Mesendoderm (in vitro differentiated cells): Measurements from ENCODE around the gene TUBB6. TPM values are rescaled to one million over a fixed set of nuclear protein-coding genes. Genes with fewer than 3 reads are reported as not detected.

ENCODE experiments used
- DNase-seq: peaks from one replicate; pipeline ENCODE4 v3.0.0; 2013
- H2AK5ac ChIP-seq: 2 replicates; pipeline ENCODE4 v1.6.1; 2013; ENCODE audit warnings: low read length, inconsistent platforms
- H2BK120ac ChIP-seq: 2 replicates; pipeline ENCODE4 v1.6.1; 2013; ENCODE audit warnings: low read depth, mild to moderate bottlenecking, low read length, moderate library complexity, mixed read lengths
- H2BK15ac ChIP-seq: replicated peaks from 2 replicates; pipeline ENCODE4 v1.6.1; 2013; ENCODE audit warnings: low read depth, mild to moderate bottlenecking, moderate library complexity
- H2BK5ac ChIP-seq: 2 replicates; pipeline ENCODE4 v1.6.1; 2013; ENCODE audit warnings: low read length, inconsistent platforms
- H3K18ac ChIP-seq: 2 replicates; pipeline ENCODE4 v1.6.1; 2013; ENCODE audit warnings: mild to moderate bottlenecking, low read length, mixed read lengths
- H3K23ac ChIP-seq: one replicate; pipeline ENCODE4 v1.6.1; 2013; ENCODE audit warnings: low read length
- H3K27ac ChIP-seq: 2 replicates; pipeline ENCODE4 v1.5.1; 2013; ENCODE audit warnings: low read depth, mild to moderate bottlenecking, inconsistent platforms, low read length, moderate library complexity
- H3K27me3 ChIP-seq: 2 replicates; pipeline ENCODE4 v1.6.1; 2013; ENCODE audit warnings: low read length, control low read depth, mild to moderate bottlenecking, inconsistent platforms; ENCODE audit not compliant: insufficient read depth, poor library complexity
- H3K36me3 ChIP-seq: 2 replicates; pipeline ENCODE4 v1.6.1; 2013; ENCODE audit warnings: low read length, inconsistent platforms; ENCODE audit not compliant: control insufficient read depth, insufficient read depth
- H3K4ac ChIP-seq: one replicate; pipeline ENCODE4 v1.6.1; 2013; ENCODE audit warnings: low read depth, mild to moderate bottlenecking, low read length, moderate library complexity
- H3K4me1 ChIP-seq: 2 replicates; pipeline ENCODE4 v1.6.1; 2013; ENCODE audit warnings: low read depth, low read length, inconsistent platforms; ENCODE audit not compliant: control insufficient read depth
- H3K4me2 ChIP-seq: 2 replicates; pipeline ENCODE4 v1.6.1; 2013; ENCODE audit warnings: low read length
- H3K4me3 ChIP-seq: 2 replicates; pipeline ENCODE4 v1.5.1; 2013; ENCODE audit warnings: mild to moderate bottlenecking, low read length
- H3K56ac ChIP-seq: one replicate; pipeline ENCODE4 v1.6.1; 2013; ENCODE audit warnings: low read length
- H3K79me1 ChIP-seq: 2 replicates; pipeline ENCODE4 v1.6.1; 2013; ENCODE audit warnings: low read length, inconsistent platforms
- H3K79me2 ChIP-seq: 2 replicates; pipeline ENCODE4 v1.6.1; 2013; ENCODE audit warnings: mild to moderate bottlenecking, low read length; ENCODE audit not compliant: control insufficient read depth, insufficient read depth
- H3K9ac ChIP-seq: 2 replicates; pipeline ENCODE4 v1.6.1; 2013; ENCODE audit warnings: low read length, inconsistent platforms
- H4K5ac ChIP-seq: one replicate; pipeline ENCODE4 v1.6.1; 2013; ENCODE audit warnings: low read length
- H4K8ac ChIP-seq: one replicate; pipeline ENCODE4 v1.6.1; 2013; ENCODE audit warnings: low read depth, mild to moderate bottlenecking, control low read depth, low read length, moderate library complexity
- WGBS: extraction: QIAGEN DNeasy Blood & Tissue Kit; methylation state at CpG from one replicate; pipeline ENCODE4 v1.1.7; 2013; ENCODE audit warnings: low lambda C conversion rate, missing lambda C conversion rate; ENCODE audit not compliant: insufficient coverage; ENCODE audit errors: extremely low coverage; 5-methylcytosine and 5-hydroxymethylcytosine counted together
- polyA plus RNA-seq, 2 experiments: library from polyadenylated mRNA; stranded (reverse); fragments of 200-250 nt; gene quantifications; one replicate each; pipeline ENCODE4 v1.2.3, GENCODE V29; 2013

TUBB6 gene
- 142 TPM for polyA plus RNA-seq (2013, experiment 1 of 2)
- 147 TPM for polyA plus RNA-seq (2013, experiment 2 of 2)

DNA sequence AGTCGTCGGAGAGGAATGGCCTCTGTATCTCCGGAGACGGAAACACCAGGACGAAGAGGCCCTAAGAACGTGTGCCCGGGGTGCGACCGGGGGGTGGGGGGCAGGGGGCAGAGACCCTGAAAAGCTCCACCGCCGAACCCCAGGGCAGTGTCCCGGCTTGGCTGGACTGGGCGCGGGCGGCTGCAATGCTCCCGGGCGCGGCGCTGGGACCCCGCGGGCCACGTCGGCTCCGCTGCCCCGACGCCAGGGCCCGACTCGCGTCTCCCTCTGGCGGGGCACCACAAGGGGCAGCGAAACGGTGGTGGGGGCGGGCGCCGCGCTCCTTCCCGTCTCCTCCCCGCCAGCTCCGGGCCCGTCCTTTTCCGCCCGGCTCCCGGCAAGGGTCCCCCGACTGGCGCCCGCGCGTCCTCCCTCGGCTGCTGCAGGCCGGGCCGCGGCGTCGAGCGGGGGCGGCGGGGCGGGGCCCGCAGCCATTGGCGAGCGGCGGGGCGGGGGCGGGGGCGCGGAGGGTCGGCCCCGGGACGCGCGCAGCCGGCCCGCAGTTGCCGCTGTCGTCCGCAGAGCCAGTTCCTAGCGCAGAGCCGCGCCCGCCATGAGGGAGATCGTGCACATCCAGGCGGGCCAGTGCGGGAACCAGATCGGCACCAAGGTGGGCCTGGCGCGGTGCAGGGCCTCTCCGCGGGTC lies at the start of gene TUBB6:
TUBB6 (plus strand) TSS at position 541 of the 685 bp plus-strand sequence; CDS start at position 593, 52 bp downstream.
- no CpG with 5 or more reads among the region's 88 CpGs for WGBS
- peak; percentile 80 for DNase-seq

DNA sequence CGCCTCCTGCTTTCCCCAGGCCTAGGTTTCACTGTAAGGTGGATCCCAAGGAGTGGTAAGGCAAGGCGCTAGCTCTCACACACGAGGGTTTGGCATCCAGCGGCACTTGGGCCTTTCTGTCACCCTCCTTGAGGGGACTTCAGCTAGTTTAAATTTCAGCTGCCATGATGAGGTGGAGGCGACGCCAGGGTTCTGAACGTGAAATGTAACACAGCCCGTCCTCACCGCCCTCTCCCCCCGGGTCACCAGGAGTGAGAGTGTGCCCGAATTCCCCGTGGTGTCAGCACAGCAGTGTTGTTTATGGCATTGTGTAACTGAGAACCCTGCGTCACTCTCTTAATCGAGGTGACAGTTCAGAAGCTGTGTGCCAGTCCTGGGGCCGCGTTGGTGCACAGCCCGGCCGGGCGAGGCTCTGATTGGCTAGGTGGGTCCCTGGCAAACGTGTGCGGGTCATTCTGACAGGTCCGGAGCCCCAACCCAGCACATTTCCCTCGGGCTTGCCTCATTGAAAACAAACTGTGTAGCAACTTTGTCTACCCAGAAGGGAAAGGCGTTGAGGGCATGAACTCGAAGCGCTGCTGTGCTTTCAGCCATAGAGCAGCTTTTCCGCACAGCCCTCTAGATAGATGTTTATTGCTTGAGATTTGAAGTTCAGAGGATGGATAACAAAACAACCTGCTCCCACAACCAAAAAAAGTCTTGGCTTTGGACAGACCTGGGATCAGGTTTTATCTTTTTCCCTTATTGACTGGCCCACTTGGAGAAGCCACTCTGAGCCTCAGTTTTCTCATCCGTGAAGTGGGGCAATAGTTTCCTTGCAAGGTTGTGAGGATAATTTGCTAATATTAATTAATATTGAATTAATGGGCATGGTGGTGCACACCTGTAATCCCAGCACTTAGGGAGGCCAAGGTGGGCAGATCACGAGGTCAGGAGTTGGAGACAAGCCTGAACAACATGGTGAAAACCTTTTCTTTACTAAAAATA lies 49.0 kb upstream of the TUBB6 start:
- H2BK5ac ChIP-seq: no peak overlapping the region
- no peak for DNase-seq
- no peak overlapping the region for H4K5ac ChIP-seq
- H3K79me2 ChIP-seq: no peaks in the 10 kb centered on the region
- H2BK15ac ChIP-seq: no peak overlapping the region
- H3K9ac ChIP-seq: no peak overlapping the region
- no peak overlapping the region for H3K23ac ChIP-seq
- no peak overlapping the region for H3K4me2 ChIP-seq
- no peaks in the 10 kb centered on the region for H3K4me1 ChIP-seq
- no peak overlapping the region for H4K8ac ChIP-seq
- no peaks in the 10 kb centered on the region for H3K36me3 ChIP-seq
- H2AK5ac ChIP-seq: no peak overlapping the region
- WGBS: no CpG with 5 or more reads among the region's 29 CpGs
- no peak overlapping the region for H2BK120ac ChIP-seq
- no peak overlapping the region for H3K4me3 ChIP-seq
- H3K27me3 ChIP-seq: peaks cover 8% of the 10 kb centered on the region
- no peak overlapping the region for H3K18ac ChIP-seq
- H3K27ac ChIP-seq: no peak overlapping the region
- no peak overlapping the region for H3K56ac ChIP-seq
- no peak overlapping the region for H3K4ac ChIP-seq
- no peaks in the 10 kb centered on the region for H3K79me1 ChIP-seq

More for the DNA sequence above, at the start of gene TUBB6:
- H4K8ac ChIP-seq: peak within 1 kb of the TSS; percentile 43
- H4K5ac ChIP-seq: no peak within 1 kb of the TSS
- H2BK120ac ChIP-seq: peak within 1 kb of the TSS; percentile 86
- peak within 1 kb of the TSS; percentile 45 for H3K4ac ChIP-seq
- H3K36me3 ChIP-seq: no peaks in the 10 kb centered on the region
- no peak within 1 kb of the TSS for H2AK5ac ChIP-seq
- peak within 1 kb of the TSS; percentile 92 for H3K18ac ChIP-seq
- H2BK15ac ChIP-seq: no peak within 1 kb of the TSS
- peak within 1 kb of the TSS; percentile 66 for H3K23ac ChIP-seq
- H3K4me3 ChIP-seq: peak within 1 kb of the TSS; percentile 68
- peak within 1 kb of the TSS; percentile 96 for H3K56ac ChIP-seq
- H3K79me1 ChIP-seq: peaks cover 8% of the 10 kb centered on the region
- H3K27ac ChIP-seq: peak within 1 kb of the TSS; percentile 88
- peaks cover 11% of the 10 kb centered on the region for H3K79me2 ChIP-seq
- peak within 1 kb of the TSS; percentile 87 for H3K9ac ChIP-seq
- no peaks in the 10 kb centered on the region for H3K27me3 ChIP-seq
- peak within 1 kb of the TSS; percentile 55 for H2BK5ac ChIP-seq
- peak within 1 kb of the TSS; percentile 84 for H3K4me2 ChIP-seq
- peaks cover 7% of the 10 kb centered on the region for H3K4me1 ChIP-seq

DNA sequence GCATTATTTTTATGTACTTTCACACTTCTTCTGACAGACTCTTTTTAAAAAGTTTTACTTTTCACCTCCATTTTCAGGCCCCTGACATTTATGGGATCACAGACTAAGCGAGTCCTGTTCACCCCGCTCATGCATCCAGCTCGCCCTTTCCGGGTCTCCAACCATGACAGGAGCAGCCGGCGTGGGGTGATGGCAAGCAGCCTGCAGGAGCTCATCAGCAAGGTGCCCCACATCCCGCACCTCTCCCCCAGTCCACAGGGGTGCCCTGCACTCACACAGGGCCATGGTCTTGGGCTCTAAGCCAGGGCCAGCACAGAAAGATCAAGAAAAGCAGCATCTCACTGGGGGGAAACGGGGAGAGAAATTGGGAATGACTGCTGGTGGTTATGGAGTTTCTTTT lies 45.3 kb upstream of the TUBB6 start:
- Histone ChIP-seq H2BK5ac (no peak overlapping the region), H3K23ac (no peak overlapping the region), H3K27ac (no peak overlapping the region), H3K9ac (no peak overlapping the region), H3K79me2 (no peaks in the 10 kb centered on the region), H3K4me1 (no peaks in the 10 kb centered on the region), H4K8ac (no peak overlapping the region), H3K18ac (no peak overlapping the region), H3K36me3 (no peaks in the 10 kb centered on the region), H3K79me1 (no peaks in the 10 kb centered on the region), H2BK15ac (no peak overlapping the region), H3K27me3 (no peaks in the 10 kb centered on the region), H3K4me3 (no peak overlapping the region), H3K56ac (no peak overlapping the region), H2AK5ac (no peak overlapping the region), H3K4ac (no peak overlapping the region), H3K4me2 (no peak overlapping the region), H2BK120ac (no peak overlapping the region), H4K5ac (no peak overlapping the region)
- DNase-seq: no peak
- no CpG with 5 or more reads among the region's 8 CpGs for WGBS

DNA sequence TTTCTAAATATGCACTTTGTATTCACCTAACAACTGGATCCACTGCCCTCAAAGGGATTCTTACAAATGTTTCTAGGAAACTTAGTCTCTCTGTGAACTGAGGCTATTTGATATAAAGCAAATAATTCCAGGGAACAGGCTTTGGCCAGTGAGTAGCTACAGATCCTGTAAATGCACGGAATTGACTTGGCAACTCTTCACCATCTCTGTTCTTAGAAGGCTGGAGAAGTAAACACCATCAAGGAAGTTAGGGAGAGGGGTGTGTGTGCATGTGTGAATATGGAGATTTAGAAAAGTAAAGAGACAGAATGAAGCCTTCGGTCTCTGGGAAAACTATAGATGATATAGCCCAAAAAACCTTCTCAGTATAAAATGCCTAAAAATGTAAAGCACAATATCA lies 43.2 kb upstream of the TUBB6 start:
- no peak overlapping the region for H2BK5ac ChIP-seq
- WGBS: no CpG with 5 or more reads among the region's 2 CpGs
- H2BK15ac ChIP-seq: no peak overlapping the region
- no peak for DNase-seq
- no peak overlapping the region for H2AK5ac ChIP-seq
- no peak overlapping the region for H3K9ac ChIP-seq
- no peak overlapping the region for H3K27ac ChIP-seq
- no peak overlapping the region for H3K4me2 ChIP-seq
- no peak overlapping the region for H3K18ac ChIP-seq
- H3K56ac ChIP-seq: no peak overlapping the region
- H3K79me1 ChIP-seq: no peaks in the 10 kb centered on the region
- no peak overlapping the region for H3K4me3 ChIP-seq
- H3K79me2 ChIP-seq: no peaks in the 10 kb centered on the region
- H3K4me1 ChIP-seq: no peaks in the 10 kb centered on the region
- H3K27me3 ChIP-seq: no peaks in the 10 kb centered on the region
- no peaks in the 10 kb centered on the region for H3K36me3 ChIP-seq
- no peak overlapping the region for H3K4ac ChIP-seq
- no peak overlapping the region for H3K23ac ChIP-seq
- H4K8ac ChIP-seq: no peak overlapping the region
- no peak overlapping the region for H4K5ac ChIP-seq
- H2BK120ac ChIP-seq: no peak overlapping the region

DNA sequence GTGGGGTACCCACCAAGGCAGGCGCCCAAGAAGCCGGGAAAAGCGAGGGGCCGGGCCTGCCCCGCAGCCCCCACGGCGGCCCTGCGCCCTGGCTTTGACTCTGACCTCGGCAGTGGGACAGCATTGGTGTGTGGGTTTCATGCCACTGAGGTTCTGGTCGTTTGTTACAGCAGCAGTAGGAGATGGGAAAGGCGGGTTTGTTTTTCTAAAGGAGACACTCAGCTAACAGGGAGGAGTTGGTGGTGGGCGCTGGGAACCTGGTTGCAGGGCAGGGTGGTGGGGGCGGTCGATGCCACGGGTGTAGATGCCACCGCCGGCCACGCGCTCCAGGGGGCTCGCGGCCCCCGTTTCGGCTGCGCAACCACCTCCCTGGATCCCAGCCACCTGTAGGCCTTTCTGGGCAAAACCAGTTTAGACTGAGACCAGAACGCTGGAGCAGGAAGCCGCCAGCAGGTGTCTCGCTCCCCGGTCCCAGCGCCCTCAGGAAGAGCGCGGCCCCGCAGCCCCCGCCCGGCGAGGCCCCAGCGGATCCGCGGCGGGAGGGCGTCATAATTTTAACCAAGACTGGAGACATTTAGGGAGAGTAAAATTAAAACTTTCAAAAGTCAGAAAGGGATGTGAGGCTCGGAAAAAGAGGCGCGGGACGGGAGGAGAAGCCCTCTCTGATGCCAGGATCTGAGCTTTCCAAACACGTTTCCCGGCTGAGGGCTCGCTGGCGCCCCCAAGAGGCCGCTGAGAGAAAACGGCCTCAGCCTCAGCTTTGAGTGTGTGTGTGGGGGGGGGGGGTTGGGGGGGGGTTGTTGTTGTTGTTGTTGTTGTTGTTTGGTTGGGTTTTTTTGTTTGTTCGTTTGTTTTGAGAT lies 36.4 kb upstream of the TUBB6 start:
- no CpG with 5 or more reads among the region's 51 CpGs for WGBS
- Histone ChIP-seq H3K27ac (no peak overlapping the region), H3K56ac (peak overlapping the region; percentile 73), H2AK5ac (no peak overlapping the region), H2BK15ac (no peak overlapping the region), H3K4me3 (peak overlapping the region; percentile 46), H3K27me3 (no peaks in the 10 kb centered on the region), H3K9ac (peak overlapping the region; percentile 49), H3K79me2 (no peaks in the 10 kb centered on the region), H2BK5ac (no peak overlapping the region), H4K8ac (no peak overlapping the region), H3K18ac (no peak overlapping the region), H3K4me2 (peak overlapping the region; percentile 61), H3K4ac (no peak overlapping the region), H3K36me3 (no peaks in the 10 kb centered on the region), H3K4me1 (no peaks in the 10 kb centered on the region), H2BK120ac (no peak overlapping the region), H3K79me1 (no peaks in the 10 kb centered on the region), H4K5ac (no peak overlapping the region), H3K23ac (no peak overlapping the region)
- peak; percentile 89 for DNase-seq
